MM.1S (cell line): Measurements from ENCODE around the gene BEST4.

Experiments
- DNase-seq: peaks from one replicate; pipeline ENCODE4 v3.0.0-alpha.2; 2015
- H2AFZ ChIP-seq: fragments of 300-600 bp; sonication (generic); 2 replicates; pipeline ENCODE4 v1.6.0; 2016; ENCODE audit warnings: antibody characterized with exemption, low read length
- H3F3A ChIP-seq: fragments of 300-600 bp; sonication (generic); 2 replicates; pipeline ENCODE4 v1.6.1; 2016; ENCODE audit warnings: mild to moderate bottlenecking, antibody characterized with exemption, low read length, moderate library complexity, mixed read lengths; ENCODE audit not compliant: insufficient read depth
- H3K27ac ChIP-seq: fragments of 300-600 bp; sonication (generic); 2 replicates; pipeline ENCODE4 v1.5.1; 2016; ENCODE audit warnings: mild to moderate bottlenecking, low read length
- H3K27me3 ChIP-seq: fragments of 300-600 bp; sonication (generic); replicated peaks from 2 replicates; pipeline ENCODE4 v1.6.0; 2016; ENCODE audit warnings: low read length; ENCODE audit not compliant: insufficient read depth
- H3K36me3 ChIP-seq: fragments of 300-600 bp; sonication (generic); replicated peaks from 2 replicates; pipeline ENCODE4 v1.6.1; 2016; ENCODE audit warnings: mild to moderate bottlenecking, low read length, mixed read lengths; ENCODE audit not compliant: insufficient read depth
- H3K4me1 ChIP-seq: fragments of 300-600 bp; sonication (generic); 2 replicates; pipeline ENCODE4 v1.6.1; 2016; ENCODE audit warnings: low read length, mixed read lengths
- H3K4me2 ChIP-seq: fragments of 300-600 bp; sonication (generic); 2 replicates; pipeline ENCODE4 v1.6.0; 2016; ENCODE audit warnings: low read depth, low read length
- H3K4me3 ChIP-seq: fragments of 300-600 bp; sonication (generic); 2 replicates; pipeline ENCODE4 v1.5.1; 2016; ENCODE audit warnings: low read length, mixed read lengths
- H3K79me2 ChIP-seq: fragments of 300-600 bp; sonication (generic); 2 replicates; pipeline ENCODE4 v1.6.1; 2016; ENCODE audit warnings: mixed run types, low read length, mixed read lengths
- H3K9ac ChIP-seq: fragments of 300-600 bp; sonication (generic); 2 replicates; pipeline ENCODE4 v1.6.1; 2016; ENCODE audit warnings: low read length, mixed read lengths
- H3K9me2 ChIP-seq: fragments of 300-600 bp; sonication (generic); replicated peaks from 2 replicates; pipeline ENCODE4 v1.6.1; 2016; ENCODE audit warnings: mild to moderate bottlenecking, low read length, mixed read lengths; ENCODE audit not compliant: insufficient read depth
- H3K9me3 ChIP-seq: fragments of 300-600 bp; sonication (generic); replicated peaks from 2 replicates; pipeline ENCODE4 v1.6.1; 2016; ENCODE audit warnings: mild to moderate bottlenecking, low read length, mixed read lengths; ENCODE audit not compliant: insufficient read depth
- H4K20me1 ChIP-seq: fragments of 300-600 bp; sonication (generic); 2 replicates; pipeline ENCODE4 v1.6.1; 2016; ENCODE audit warnings: mild to moderate bottlenecking, low read length, moderate library complexity, mixed read lengths; ENCODE audit not compliant: insufficient read depth
- CTCF ChIP-seq: fragments of 300-600 bp; sonication (generic); IDR thresholded peaks from 2 replicates; pipeline ENCODE4 v1.5.1; 2016; ENCODE audit warnings: antibody characterized with exemption, low read length, mixed read lengths
- EZH2 ChIP-seq: fragments of 300-600 bp; sonication (generic); optimal IDR thresholded peaks from 2 replicates; pipeline ENCODE3; 2017; ENCODE audit warnings: low read depth, mild to moderate bottlenecking, antibody characterized with exemption, low read length, mixed read lengths
- EZH2phosphoT487 ChIP-seq: fragments of 300-600 bp; sonication (generic); IDR thresholded peaks from 2 replicates; pipeline ENCODE4 v1.6.1; 2018; ENCODE audit warnings: antibody characterized with exemption, low read length

The BEST4 gene

GRCh38 chr1:44832056-44832705, 44.2 kb upstream of the BEST4 start:
- Histone ChIP-seq H3K36me3 (no peaks in the 10 kb centered on the region), H3K4me3 (no peak overlapping the region), H3K9me3 (no peaks in the 10 kb centered on the region), H4K20me1 (no peaks in the 10 kb centered on the region), H3K9ac (no peak overlapping the region), H3K4me2 (no peak overlapping the region), H3K27ac (no peak overlapping the region), H3K79me2 (no peaks in the 10 kb centered on the region), H3K9me2 (no peaks in the 10 kb centered on the region), H3K27me3 (no peaks in the 10 kb centered on the region), H3K4me1 (no peaks in the 10 kb centered on the region), H3F3A (no peaks in the 10 kb centered on the region), H2AFZ (no peak overlapping the region)
- no peak for DNase-seq
- TF ChIP-seq EZH2phosphoT487 (no peak), CTCF (no peak), EZH2 (no peak)

- H4K20me1 ChIP-seq, result no peaks in the 10 kb centered on the region
- H2AFZ ChIP-seq, result no peak overlapping the region
- no peak overlapping the region for H3K27ac ChIP-seq
- no peak overlapping the region for H3K4me3 ChIP-seq
- no peaks in the 10 kb centered on the region for H3K4me1 ChIP-seq
- H3K79me2 ChIP-seq, result no peaks in the 10 kb centered on the region
- H3K36me3 ChIP-seq, result no peaks in the 10 kb centered on the region
- no peaks in the 10 kb centered on the region for H3K9me3 ChIP-seq
- DNase-seq, result no peak
- no peak overlapping the region for H3K4me2 ChIP-seq
- TF ChIP-seq CTCF (no peak), EZH2phosphoT487 (no peak), EZH2 (no peak)
- no peak overlapping the region for H3K9ac ChIP-seq
- H3F3A ChIP-seq, result no peaks in the 10 kb centered on the region
- no peaks in the 10 kb centered on the region for H3K27me3 ChIP-seq
- H3K9me2 ChIP-seq, result no peaks in the 10 kb centered on the region
Measured at GRCh38 chr1:44831516-44831915, 43.5 kb upstream of the BEST4 start.

- Histone ChIP-seq H3K4me1 (no peaks in the 10 kb centered on the region), H3K4me3 (no peak overlapping the region), H3K4me2 (no peak overlapping the region), H3K27ac (no peak overlapping the region), H3F3A (no peaks in the 10 kb centered on the region), H3K9me3 (no peaks in the 10 kb centered on the region), H3K9ac (no peak overlapping the region), H3K27me3 (no peaks in the 10 kb centered on the region), H2AFZ (no peak overlapping the region), H3K79me2 (no peaks in the 10 kb centered on the region), H4K20me1 (no peaks in the 10 kb centered on the region), H3K9me2 (no peaks in the 10 kb centered on the region), H3K36me3 (no peaks in the 10 kb centered on the region)
- no peak for TF ChIP-seq EZH2phosphoT487
- no peak for TF ChIP-seq CTCF
- TF ChIP-seq EZH2, result no peak
- no peak for DNase-seq
Measured at GRCh38 chr1:44830900-44831304, 42.9 kb upstream of the BEST4 start.
